ENCODE measurements around the gene BRD3. TPM values are rescaled to one million over a fixed set of nuclear protein-coding genes. Genes with fewer than 3 reads are reported as not detected.

Gene BRD3
- total RNA-seq, 1 experiment from 2014 or later: 63.1 TPM

DNA sequence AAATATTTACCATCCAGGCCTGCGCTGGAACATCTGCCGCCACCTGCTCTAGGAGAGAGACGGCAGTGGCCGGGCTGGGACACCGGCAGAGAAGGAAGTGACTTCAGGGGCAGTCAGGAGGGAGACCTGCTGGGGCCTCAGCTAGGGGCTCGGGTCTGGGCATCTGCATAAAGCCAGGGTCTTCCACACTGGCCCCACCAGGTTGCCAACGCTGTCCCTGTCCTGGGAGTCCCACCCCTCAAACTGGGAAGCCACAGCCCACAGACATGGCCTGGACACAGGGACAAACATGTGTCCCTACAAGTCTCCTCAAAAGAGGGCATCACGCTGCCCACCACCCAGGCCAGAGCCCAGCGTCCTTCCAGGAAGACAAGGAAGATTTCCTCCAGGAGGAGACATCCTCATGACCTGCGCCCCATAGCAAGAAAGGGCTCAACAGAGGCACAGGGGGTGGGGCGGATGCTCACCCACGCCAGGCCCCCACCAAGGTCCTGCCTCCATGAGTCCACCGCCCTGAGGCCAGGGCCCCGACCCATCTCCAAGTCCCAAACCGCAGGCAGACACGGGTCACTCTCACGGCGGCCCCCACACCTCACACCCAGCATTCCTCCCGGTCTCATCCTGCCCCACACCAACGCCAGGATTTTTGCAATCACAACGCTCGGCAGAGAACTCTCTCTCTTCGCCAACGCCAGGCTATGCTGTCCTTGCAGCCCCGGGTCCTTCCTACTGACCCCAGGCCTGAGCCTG, 84.7 kb downstream of the BRD3 start:
- no peak overlapping the region for H3K23ac ChIP-seq (ENCODE audit: insufficient read length, low read depth, low read length)
- no peak overlapping the region for H2BK12ac ChIP-seq (ENCODE audit: insufficient read length, low read depth, low read length)
- no peak overlapping the region for H2BK120ac ChIP-seq (ENCODE audit: low read depth, low read length, poor library complexity, severe bottlenecking)
- no peak overlapping the region for H3K4ac ChIP-seq (ENCODE audit: low read depth, low read length)
- no peak overlapping the region; the same call in 1 of the 2 replicates for H3K14ac ChIP-seq (ENCODE audit: insufficient read depth, low read length)
- no peak overlapping the region for H4K91ac ChIP-seq (ENCODE audit: insufficient read length, low read depth, low read length)
- H4K8ac ChIP-seq (replicated peaks; ENCODE audit: insufficient read length, low read depth, low read length): no peak overlapping the region
- H2AK5ac ChIP-seq (ENCODE audit: insufficient read length, low read length): no peak overlapping the region
- no peak overlapping the region for H2AFZ ChIP-seq (ENCODE audit: low read length)
- H2BK20ac ChIP-seq (ENCODE audit: low read depth, low read length, poor library complexity, severe bottlenecking): no peak overlapping the region
- H3K27ac Mint-ChIP-seq: peak overlapping the region; percentile 21 to 92 (median 53); a peak in 4 of 7 replicates
- no peak overlapping the region for H3K18ac ChIP-seq (ENCODE audit: insufficient read length, low read depth, low read length)
- no CpG with 5 or more reads among the region's 25 CpGs for WGBS (ENCODE audit: extremely low coverage, insufficient read length, low lambda C conversion rate)
- H3T11ph ChIP-seq (ENCODE audit: low read length): no peak overlapping the region
- no peak overlapping the region for H2BK5ac ChIP-seq (ENCODE audit: insufficient read length, low read length)
- H3K4me1 ChIP-seq (ENCODE audit: insufficient read depth, low read length): no peaks in the 10 kb centered on the region; the same call in 1 of the 2 replicates
- no peaks in the 10 kb centered on the region for H3K23me2 ChIP-seq (ENCODE audit: insufficient read length, low read depth, low read length, poor library complexity, severe bottlenecking)
- H4K20me1 ChIP-seq (ENCODE audit: control insufficient read depth, insufficient read depth, insufficient read length): no peaks in the 10 kb centered on the region
- H3K27me3 ChIP-seq (ENCODE audit: insufficient read depth, low read length): no peaks in the 10 kb centered on the region
- H3K4me1 Mint-ChIP-seq: peaks cover 43 to 56% of the 10 kb centered on the region in 2 experiments
- no peak for DNase-seq
- no peak overlapping the region for H2BK15ac ChIP-seq (ENCODE audit: low read depth, low read length)
- TF ChIP-seq, protein P1, sequence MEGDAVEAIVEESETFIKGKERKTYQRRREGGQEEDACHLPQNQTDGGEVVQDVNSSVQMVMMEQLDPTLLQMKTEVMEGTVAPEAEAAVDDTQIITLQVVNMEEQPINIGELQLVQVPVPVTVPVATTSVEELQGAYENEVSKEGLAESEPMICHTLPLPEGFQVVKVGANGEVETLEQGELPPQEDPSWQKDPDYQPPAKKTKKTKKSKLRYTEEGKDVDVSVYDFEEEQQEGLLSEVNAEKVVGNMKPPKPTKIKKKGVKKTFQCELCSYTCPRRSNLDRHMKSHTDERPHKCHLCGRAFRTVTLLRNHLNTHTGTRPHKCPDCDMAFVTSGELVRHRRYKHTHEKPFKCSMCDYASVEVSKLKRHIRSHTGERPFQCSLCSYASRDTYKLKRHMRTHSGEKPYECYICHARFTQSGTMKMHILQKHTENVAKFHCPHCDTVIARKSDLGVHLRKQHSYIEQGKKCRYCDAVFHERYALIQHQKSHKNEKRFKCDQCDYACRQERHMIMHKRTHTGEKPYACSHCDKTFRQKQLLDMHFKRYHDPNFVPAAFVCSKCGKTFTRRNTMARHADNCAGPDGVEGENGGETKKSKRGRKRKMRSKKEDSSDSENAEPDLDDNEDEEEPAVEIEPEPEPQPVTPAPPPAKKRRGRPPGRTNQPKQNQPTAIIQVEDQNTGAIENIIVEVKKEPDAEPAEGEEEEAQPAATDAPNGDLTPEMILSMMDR (conservative IDR thresholded peaks at IDR 0.05): no peak
- H3K4me2 ChIP-seq (ENCODE audit: insufficient read depth, insufficient read length, low read length): no peak overlapping the region
- H3K27me3 Mint-ChIP-seq (ENCODE audit: low read depth): no peaks in the 10 kb centered on the region
- H3K27ac ChIP-seq (ENCODE audit: insufficient read length, low read depth, low read length): no peak overlapping the region
- peak overlapping the region in 1 of 2 experiments; percentile 52; a peak in 1 of 5 replicates for H3K4me3 Mint-ChIP-seq
- no peaks in the 10 kb centered on the region for H3K9me3 ChIP-seq (ENCODE audit: control insufficient read depth, low read depth, low read length)
- peaks cover 43% of the 10 kb centered on the region; the same call in 1 of the 2 replicates for H3K79me2 ChIP-seq (ENCODE audit: insufficient read depth, low read length)
- H3K36me3 Mint-ChIP-seq (ENCODE audit: insufficient read depth in 1 of 3, low read depth in 3 of 3): peaks cover 0 to 5% (median 5%) of the 10 kb centered on the region in 3 experiments; a peak in 3 of 7 replicates
- H3K56ac ChIP-seq (ENCODE audit: insufficient read length, low read depth, low read length): no peak overlapping the region
- H3K79me1 ChIP-seq (ENCODE audit: insufficient read depth, low read depth, low read length, poor library complexity, severe bottlenecking): peaks cover 4% of the 10 kb centered on the region
- no peak overlapping the region for H4K5ac ChIP-seq (ENCODE audit: insufficient read length, low read depth, low read length)
- no peak overlapping the region for H3K9ac ChIP-seq (ENCODE audit: extremely low read depth, insufficient read length, low read length)
- no peaks in the 10 kb centered on the region; a peak in 2 of 5 replicates for H3K9me3 Mint-ChIP-seq

All from H9 (cell line).